DND-41 (cell line): Measurements from ENCODE around the gene EXOC1.

Experiments
- CTCF ChIP-seq: IDR thresholded peaks from 2 replicates; pipeline ENCODE4 v1.5.1; 2012; ENCODE audit warnings: borderline replicate concordance, low read length, moderate library complexity, mild to moderate bottlenecking; ENCODE audit not compliant: poor library complexity, severe bottlenecking; ENCODE audit errors: extremely low read depth
- EZH2 ChIP-seq: IDR thresholded peaks from 3 replicates; pipeline ENCODE4 v1.6.1; 2012; ENCODE audit warnings: borderline replicate concordance, low read depth, mild to moderate bottlenecking, moderate library complexity, low read length, inconsistent platforms; ENCODE audit not compliant: severe bottlenecking

GRCh38 chr4:55830048-55830447 lies 23.4 kb upstream of the EXOC1 start:
- TF ChIP-seq CTCF, result no peak
- no peak for TF ChIP-seq EZH2
